CD4-positive, alpha-beta memory T cell (primary cell): ENCODE data around the gene PPP1R11. TPM values are rescaled to one million over a fixed set of nuclear protein-coding genes. Genes with fewer than 3 reads are reported as not detected.
"Not testable (repeated sequence)": the region's sequence is repeated elsewhere in the genome, so short reads cannot be mapped to it uniquely, and the experiment has no call there.

Experiments used
- CTCF ChIA-PET: fragments of 350-600 bp; sonication (Branson Sonifier 250); formaldehyde crosslinking; loops from one replicate; lab custom pipeline; 2021; ENCODE audit warnings: inconsistent platforms; ENCODE audit not compliant: partially characterized antibody; lab: Charles Lee
- POLR2A ChIA-PET: fragments of 350-600 bp; sonication (Branson Sonifier 250); formaldehyde crosslinking; loops from one replicate; lab custom pipeline; 2021; ENCODE audit not compliant: partially characterized antibody; lab: Charles Lee
- DNase-seq, 5 donors: peaks; one replicate each; pipeline versions ENCODE4 v3.0.0 to v3.0.0-alpha.2; 2020 to 2022; ENCODE audit warnings: mixed read lengths in 1 of 5
- H3K27ac ChIP-seq: one replicate; pipeline ENCODE4 v1.7.0; 2013; ENCODE audit warnings: low read depth, low read length
- H3K27me3 ChIP-seq: 2 replicates; pipeline ENCODE4 v1.7.0; 2013; ENCODE audit warnings: mild to moderate bottlenecking, low read length, moderate library complexity; ENCODE audit not compliant: insufficient read depth
- H3K36me3 ChIP-seq: 2 replicates; pipeline ENCODE4 v1.7.0; 2013; ENCODE audit warnings: mild to moderate bottlenecking, low read length, moderate library complexity; ENCODE audit not compliant: insufficient read depth
- H3K4me1 ChIP-seq: 2 replicates; pipeline ENCODE4 v1.7.0; 2013; ENCODE audit warnings: mild to moderate bottlenecking, low read length, moderate library complexity; ENCODE audit not compliant: insufficient read depth
- H3K4me3 ChIP-seq, 2 donors: one replicate each; pipeline ENCODE4 v1.7.0; 2013; ENCODE audit warnings: low read length in 2 of 2, mild to moderate bottlenecking in 1 of 2
- H3K9me3 ChIP-seq, 2 donors: one replicate each; pipeline ENCODE4 v1.7.0; 2013; ENCODE audit warnings: low read length in 2 of 2, control low read depth in 1 of 2; ENCODE audit not compliant: control insufficient read depth in 1 of 2
- H3K27ac Mint-ChIP-seq, 7 donors: one replicate each; pipeline ENCODE4 v1.8.0; 2020 to 2021; ENCODE audit warnings: mixed read lengths in 7 of 7, mild to moderate bottlenecking in 6 of 7, inconsistent platforms in 3 of 7, moderate library complexity in 3 of 7
- H3K27me3 Mint-ChIP-seq, 2 donors: one replicate each; pipeline ENCODE4 v1.8.0; 2020 to 2021; ENCODE audit warnings: mixed read lengths in 2 of 2
- H3K36me3 Mint-ChIP-seq, 2 donors: one replicate each; pipeline ENCODE4 v1.8.0; 2020 to 2021; ENCODE audit warnings: mixed read lengths in 2 of 2, inconsistent platforms in 1 of 2, mild to moderate bottlenecking in 1 of 2
- H3K4me1 Mint-ChIP-seq, 4 donors: one replicate each; pipeline ENCODE4 v1.8.0; 2020 to 2021; ENCODE audit warnings: mixed read lengths in 4 of 4, mild to moderate bottlenecking in 1 of 4
- H3K4me3 Mint-ChIP-seq, 8 donors: one replicate each; pipeline ENCODE4 v1.8.0; 2020 to 2021; ENCODE audit warnings: mixed read lengths in 8 of 8, mild to moderate bottlenecking in 7 of 8, moderate library complexity in 6 of 8, inconsistent platforms in 3 of 8
- H3K9me3 Mint-ChIP-seq, 8 donors: one replicate each; pipeline ENCODE4 v1.8.0; 2020 to 2021; ENCODE audit warnings: mixed read lengths in 8 of 8, mild to moderate bottlenecking in 5 of 8, inconsistent platforms in 3 of 8, moderate library complexity in 1 of 8
- intact Hi-C: fragments of 100-400 bp; cut with micrococcal nuclease; formaldehyde crosslinking; loops from one replicate; pipeline ENCODE4 v1.15.1; 2023
- polyA plus RNA-seq, 2 donors: library from polyadenylated mRNA; unstranded; fragments of 300-500 nt; fragmentation: Illumina TruSeq; gene quantifications; one replicate each; pipeline ENCODE4 v1.2.3, GENCODE V29; 2021
- total RNA-seq, 2 experiments: library from RNA; stranded (reverse); gene quantifications; one replicate each; pipeline ENCODE4 v1.2.3, GENCODE V29; 2021

The PPP1R11 gene
- total and polyA plus RNA-seq, 4 experiments from 2014 or later, result 65.2 to 134 (median 89.9) TPM

- no peaks in the 10 kb centered on the region for H3K36me3 ChIP-seq
- Mint-ChIP-seq H3K4me1 (peaks cover 0 to 6% (median 3%) of the 10 kb centered on the region in 4 donors), H3K36me3 (no peaks in the 10 kb centered on the region), H3K4me3 (no peak overlapping the region), H3K9me3 (no peaks in the 10 kb centered on the region), H3K27me3 (peaks cover 32 to 37% of the 10 kb centered on the region in 2 donors), H3K27ac (no peak overlapping the region)
- H3K9me3 ChIP-seq, result no peaks in the 10 kb centered on the region
- ChIA-PET CTCF (interaction anchor here (2.3 to 2.4 kb wide), 2 partner anchors 8 to 21 kb away, joined by 8 to 10 read pairs; no protein-coding TSS in a partner anchor), POLR2A (no interaction called here)
- H3K4me3 ChIP-seq, result no peak overlapping the region
- intact Hi-C loops, result no loop called here
- H3K4me1 ChIP-seq, result no peaks in the 10 kb centered on the region
- DNase-seq, result no peak
- H3K27ac ChIP-seq, result no peak overlapping the region
- H3K27me3 ChIP-seq, result peaks cover 7% of the 10 kb centered on the region
Observed at GRCh38 chr6:30111266-30111856, 44.4 kb downstream of the PPP1R11 start.

GRCh38 chr6:30112402-30112994 is 45.5 kb downstream of the PPP1R11 start:
- Mint-ChIP-seq H3K27ac (no peak overlapping the region), H3K36me3 (no peaks in the 10 kb centered on the region), H3K4me3 (no peak overlapping the region), H3K27me3 (peaks cover 31 to 38% of the 10 kb centered on the region in 2 donors), H3K9me3 (no peaks in the 10 kb centered on the region), H3K4me1 (peaks cover 0 to 6% (median 3%) of the 10 kb centered on the region in 4 donors)
- Histone ChIP-seq H3K36me3 (no peaks in the 10 kb centered on the region), H3K4me1 (no peaks in the 10 kb centered on the region), H3K4me3 (no peak overlapping the region), H3K27ac (no peak overlapping the region), H3K9me3 (no peaks in the 10 kb centered on the region), H3K27me3 (peaks cover 7% of the 10 kb centered on the region)
- intact Hi-C loops, result no loop called here
- ChIA-PET POLR2A (no interaction called here), CTCF (interaction anchor here (2.3 to 2.4 kb wide), 2 partner anchors 9 to 20 kb away, joined by 8 to 10 read pairs; no protein-coding TSS in a partner anchor)
- DNase-seq, result no peak

DNA sequence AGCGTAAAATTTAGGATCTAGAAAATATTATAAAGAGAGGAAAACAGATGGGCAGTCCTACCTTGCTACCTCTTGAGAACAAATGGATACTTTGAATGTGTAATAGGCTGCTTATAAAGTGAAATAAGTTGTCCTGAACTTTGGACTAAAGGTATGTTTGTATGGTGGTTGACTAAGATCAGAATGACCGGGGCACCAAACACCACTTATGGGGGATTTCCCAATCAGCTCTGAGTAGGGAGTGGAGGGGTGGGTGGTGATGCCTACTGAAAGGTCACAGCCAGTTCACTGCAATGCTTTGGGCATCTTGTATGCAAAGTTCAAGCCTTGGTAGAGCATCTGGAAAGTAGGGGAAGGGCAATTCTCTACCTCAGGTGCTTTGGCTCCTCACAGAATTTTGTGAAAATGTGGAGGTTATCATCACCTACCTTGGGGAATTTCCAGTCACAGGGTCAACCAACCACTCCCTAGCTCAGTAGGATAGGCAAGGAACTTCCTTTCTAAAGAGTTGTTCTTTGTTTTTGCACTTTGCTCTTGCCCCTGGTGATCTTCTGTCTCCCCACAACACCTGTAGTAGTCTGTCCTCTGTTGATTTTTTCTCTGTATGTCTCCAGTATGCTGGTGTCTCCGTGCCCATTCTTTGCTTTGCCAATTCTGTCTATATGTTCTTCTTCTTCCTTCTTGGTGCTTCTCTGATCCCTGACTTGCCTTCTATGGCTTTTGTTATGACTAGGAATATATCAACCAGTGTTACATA is 46.2 kb downstream of the PPP1R11 start, which contains the start of gene TRIM31:
Gene TRIM31 (minus strand): TSS at position 88 of the 757 bp plus-strand sequence. CDS start 285 bp downstream, outside the sequence.
- H3K4me3 Mint-ChIP-seq, result no peak within 1 kb of the TSS
- no peaks in the 10 kb centered on the region for H3K9me3 ChIP-seq
- POLR2A ChIA-PET, result no interaction called here
- H3K4me1 ChIP-seq, result no peaks in the 10 kb centered on the region
- H3K27ac Mint-ChIP-seq, result no peak within 1 kb of the TSS
- H3K4me3 ChIP-seq, result no peak within 1 kb of the TSS
- no peaks in the 10 kb centered on the region for H3K36me3 Mint-ChIP-seq
- no peak for DNase-seq
- H3K27ac ChIP-seq, result no peak within 1 kb of the TSS
- intact Hi-C loops, result no loop called here
- CTCF ChIA-PET, result interaction anchor here (2.4 kb wide), 1 partner anchor 10 kb away, joined by 10 read pairs; no protein-coding TSS in a partner anchor
- peaks cover 7% of the 10 kb centered on the region for H3K27me3 ChIP-seq
- peaks cover 30 to 39% of the 10 kb centered on the region in 2 donors for H3K27me3 Mint-ChIP-seq
- peaks cover 0 to 6% (median 3%) of the 10 kb centered on the region in 4 donors for H3K4me1 Mint-ChIP-seq
- H3K9me3 Mint-ChIP-seq, result no peaks in the 10 kb centered on the region
- H3K36me3 ChIP-seq, result no peaks in the 10 kb centered on the region

- intact Hi-C loops, result no loop called here
- POLR2A ChIA-PET, result no interaction called here
Observed at GRCh38 chr6:30113841-30114240, 46.8 kb downstream of the PPP1R11 start.

DNA sequence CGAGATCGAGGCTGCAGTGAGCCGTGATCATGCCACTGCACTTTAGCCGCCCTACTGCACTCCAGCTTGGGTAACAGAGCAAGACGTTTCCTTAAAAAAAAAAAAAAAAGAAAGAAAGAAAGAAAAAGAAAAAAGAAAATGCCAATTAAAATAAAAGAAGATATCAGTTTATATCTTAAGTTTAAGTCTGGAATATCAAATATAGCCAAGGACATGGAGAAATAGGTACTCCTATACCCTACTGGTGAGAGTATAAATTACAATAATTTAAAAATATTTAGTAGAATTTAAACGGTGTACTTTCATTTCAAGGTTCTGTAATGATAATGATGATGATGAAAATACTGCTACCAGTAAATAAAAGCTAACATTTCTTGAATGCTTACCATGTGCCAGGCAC is 49.7 kb downstream of the PPP1R11 start:
- Histone ChIP-seq H3K27me3 (peaks cover 7% of the 10 kb centered on the region), H3K4me1 (no peaks in the 10 kb centered on the region), H3K4me3 (no peak overlapping the region), H3K9me3 (no peaks in the 10 kb centered on the region), H3K36me3 (no peaks in the 10 kb centered on the region), H3K27ac (no peak overlapping the region)
- intact Hi-C loops, result no loop called here
- Mint-ChIP-seq H3K4me3 (no peak overlapping the region), H3K4me1 (peaks cover 0 to 6% (median 3%) of the 10 kb centered on the region in 4 donors), H3K27ac (no peak overlapping the region), H3K27me3 (peaks cover 22 to 29% of the 10 kb centered on the region in 2 donors), H3K9me3 (no peaks in the 10 kb centered on the region), H3K36me3 (no peaks in the 10 kb centered on the region)
- no peak for DNase-seq
- CTCF ChIA-PET, result interaction anchor here (1.6 to 3.3 kb wide), 2 partner anchors 14 to 15 kb away, joined by 8 to 17 read pairs; no protein-coding TSS in a partner anchor
- POLR2A ChIA-PET, result no interaction called here

More at GRCh38 chr6:30113841-30114240, 46.8 kb downstream of the PPP1R11 start:
- Histone ChIP-seq H3K9me3 (no peaks in the 10 kb centered on the region), H3K27me3 (peaks cover 7% of the 10 kb centered on the region), H3K36me3 (no peaks in the 10 kb centered on the region), H3K4me3 (no peak overlapping the region), H3K27ac (no peak overlapping the region), H3K4me1 (no peaks in the 10 kb centered on the region)
- H3K4me1 Mint-ChIP-seq, result peaks cover 0 to 6% (median 3%) of the 10 kb centered on the region in 4 donors
- no peak overlapping the region for H3K4me3 Mint-ChIP-seq
- no peaks in the 10 kb centered on the region for H3K36me3 Mint-ChIP-seq
- no peaks in the 10 kb centered on the region for H3K9me3 Mint-ChIP-seq
- DNase-seq, result no peak
- peaks cover 28 to 35% of the 10 kb centered on the region in 2 donors for H3K27me3 Mint-ChIP-seq
- H3K27ac Mint-ChIP-seq, result no peak overlapping the region
- CTCF ChIA-PET, result no interaction called here

DNA sequence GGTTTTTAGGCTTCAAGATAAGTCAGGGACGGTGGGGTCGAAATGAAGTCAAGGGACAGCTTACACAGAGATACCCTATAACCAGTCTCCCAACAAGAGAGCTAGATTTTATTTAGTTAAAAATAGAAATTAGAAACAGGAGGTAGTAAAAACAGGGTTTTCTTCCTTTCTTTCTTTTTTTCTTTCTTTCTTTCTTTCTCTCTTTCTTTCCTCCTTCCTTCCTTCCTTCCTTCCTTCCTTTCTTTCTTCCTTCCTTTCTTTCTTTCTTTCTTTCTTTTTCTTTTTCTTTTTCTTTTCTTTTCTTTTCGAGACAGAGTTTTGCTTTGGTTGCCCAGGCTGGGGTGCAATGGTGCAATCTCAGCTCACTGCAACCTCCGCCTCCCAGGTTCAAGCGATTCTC is 51.7 kb downstream of the PPP1R11 start:
- H3K36me3 Mint-ChIP-seq, H3K9me3 ChIP-seq, POLR2A ChIA-PET, H3K27ac ChIP-seq, H3K4me3 ChIP-seq, H3K9me3 Mint-ChIP-seq, H3K27me3 ChIP-seq, H3K4me1 Mint-ChIP-seq, DNase-seq, intact Hi-C loops, H3K4me3 Mint-ChIP-seq, H3K36me3 ChIP-seq, H3K27ac Mint-ChIP-seq, H3K4me1 ChIP-seq: not testable (repeated sequence)
- peaks cover 12 to 29% of the 10 kb centered on the region in 2 donors for H3K27me3 Mint-ChIP-seq
- CTCF ChIA-PET, result interaction anchor here (0.9 to 1.0 kb wide), 2 partner anchors 12 to 15 kb away, joined by 4 read pairs; no protein-coding TSS in a partner anchor
